H1 (cell line): Measurements from ENCODE around the gene CASP9. TPM values are rescaled to one million over a fixed set of nuclear protein-coding genes. Genes with fewer than 3 reads are reported as not detected.

Experiments
- CTCF ChIA-PET: fragments of 300-600 bp; sonication (Branson Sonifier 250); formaldehyde crosslinking; loops from one replicate; lab custom pipeline; 2021; ENCODE audit not compliant: partially characterized antibody; lab: Charles Lee
- POLR2A ChIA-PET: fragments of 300-600 bp; sonication (Branson Sonifier 250); formaldehyde crosslinking; loops from one replicate; lab custom pipeline; 2021; ENCODE audit warnings: inconsistent platforms; ENCODE audit not compliant: partially characterized antibody; lab: Charles Lee
- DNase-seq, 2 experiments: peaks; one replicate each; pipeline versions ENCODE4 v3.0.0 to v3.0.0-alpha.2; 2010 to 2022; ENCODE audit warnings: low spot score in 2 of 2, low read depth in 1 of 2, mixed read lengths in 1 of 2
- FAIRE-seq: peaks from 2 replicates; lab custom pipeline; 2011; peaks lifted over from hg19 to GRCh38; lab: Jason Lieb, UNC
- H2AFZ ChIP-seq: 2 replicates; pipeline ENCODE4 v1.8.1; 2012; ENCODE audit warnings: low read length, inconsistent platforms
- H2AK5ac ChIP-seq: 2 replicates; pipeline ENCODE4 v1.6.1; 2013; ENCODE audit warnings: low read depth, low read length
- H2BK120ac ChIP-seq: replicated peaks from 2 replicates; pipeline ENCODE3; 2013; ENCODE audit warnings: low read depth, low read length, inconsistent platforms
- H2BK12ac ChIP-seq: 2 replicates; pipeline ENCODE4 v1.6.1; 2013; ENCODE audit warnings: low read depth, low read length
- H2BK15ac ChIP-seq: 2 replicates; pipeline ENCODE4 v1.6.1; 2013; ENCODE audit warnings: low read length
- H2BK20ac ChIP-seq: 2 replicates; pipeline ENCODE4 v1.6.1; 2013; ENCODE audit warnings: low read length
- H2BK5ac ChIP-seq: 2 replicates; pipeline ENCODE4 v1.6.1; 2013; ENCODE audit warnings: low read depth, low read length
- H3K14ac ChIP-seq: 2 replicates; pipeline ENCODE4 v1.6.1; 2013; ENCODE audit warnings: inconsistent platforms; ENCODE audit not compliant: insufficient read length
- H3K18ac ChIP-seq: 2 replicates; pipeline ENCODE4 v1.6.1; 2013; ENCODE audit warnings: low read length; ENCODE audit errors: extremely low read depth
- H3K23ac ChIP-seq: 2 replicates; pipeline ENCODE4 v1.6.1; 2013; ENCODE audit warnings: inconsistent platforms; ENCODE audit not compliant: insufficient read length
- H3K23me2 ChIP-seq: 2 replicates; pipeline ENCODE4 v1.6.1; 2013; ENCODE audit warnings: low read depth, low read length
- H3K27ac ChIP-seq: 2 replicates; pipeline ENCODE4 v1.6.1; 2011; ENCODE audit warnings: low read depth, low read length, inconsistent platforms
- H3K27me3 ChIP-seq, 4 experiments: replicated peaks in 1 of 4; 1 replicate in 1 of 4; 2 replicates in 3 of 4; pipeline versions ENCODE4 v1.6.1 to v1.8.1; 2011 to 2013; ENCODE audit warnings: low read length in 3 of 4, mild to moderate bottlenecking in 3 of 4, inconsistent platforms in 2 of 4, mixed read lengths in 2 of 4, moderate library complexity in 1 of 4; ENCODE audit not compliant: control insufficient read depth in 3 of 4, insufficient read depth in 3 of 4; ENCODE audit errors: extremely low read depth in 1 of 4
- H3K36me3 ChIP-seq, 4 experiments: 2 replicates each; pipeline versions ENCODE4 v1.6.1 to v1.8.1; 2011 to 2013; ENCODE audit warnings: mild to moderate bottlenecking in 4 of 4, low read length in 3 of 4, moderate library complexity in 2 of 4, control low read depth in 1 of 4, inconsistent platforms in 1 of 4; ENCODE audit not compliant: insufficient read depth in 4 of 4, control insufficient read depth in 2 of 4
- H3K4ac ChIP-seq: replicated peaks from 2 replicates; pipeline ENCODE3; 2013; ENCODE audit warnings: low read length, low read depth, mixed read lengths, inconsistent platforms; ENCODE audit not compliant: insufficient read length
- H3K4me1 ChIP-seq, 4 experiments: replicated peaks in 1 of 4; 1 replicate in 1 of 4; 2 replicates in 3 of 4; pipeline versions ENCODE4 v1.6.1 to v1.8.1; 2011 to 2013; ENCODE audit warnings: low read length in 3 of 4, inconsistent platforms in 2 of 4, mixed read lengths in 1 of 4; ENCODE audit not compliant: insufficient read depth in 4 of 4, control insufficient read depth in 3 of 4
- H3K4me2 ChIP-seq, 2 experiments: 2 replicates each; pipeline versions ENCODE4 v1.6.1 to v1.8.1; 2011 to 2013; ENCODE audit warnings: low read depth in 2 of 2, low read length in 2 of 2, control low read depth in 1 of 2, inconsistent platforms in 1 of 2, mild to moderate bottlenecking in 1 of 2; ENCODE audit not compliant: insufficient read depth in 1 of 2
- H3K4me3 ChIP-seq, 4 experiments: fragments of 200-600, 300-600 bp in 1 of 4; sonication (generic), shearing (Covaris generic), sonication (Bioruptor Twin) in 1 of 4; 2 replicates each; pipeline versions ENCODE4 v1.5.1 to v1.8.1; 2011 to 2016; ENCODE audit warnings: low read length in 4 of 4, low read depth in 3 of 4, control low read depth in 2 of 4, inconsistent platforms in 2 of 4, mild to moderate bottlenecking in 2 of 4, mixed read lengths in 1 of 4, moderate library complexity in 1 of 4; ENCODE audit not compliant: insufficient read depth in 2 of 4; ENCODE audit errors: extremely low read depth in 1 of 4
- H3K56ac ChIP-seq: replicated peaks from 2 replicates; pipeline ENCODE3; 2013; ENCODE audit warnings: low read depth, mild to moderate bottlenecking, mixed read lengths, low read length, inconsistent platforms; ENCODE audit not compliant: insufficient read length
- H3K79me1 ChIP-seq: 2 replicates; pipeline ENCODE4 v1.6.1; 2013; ENCODE audit warnings: low read depth, low read length, control low read depth
- H3K79me2 ChIP-seq, 2 experiments: 2 replicates each; pipeline versions ENCODE4 v1.6.1 to v1.8.1; 2012 to 2013; ENCODE audit warnings: low read length in 2 of 2, mild to moderate bottlenecking in 2 of 2, inconsistent platforms in 1 of 2; ENCODE audit not compliant: insufficient read depth in 2 of 2, control insufficient read depth in 1 of 2
- H3K9ac ChIP-seq, 4 experiments: replicated peaks in 1 of 4; 1 replicate in 1 of 4; 2 replicates in 3 of 4; pipeline versions ENCODE4 v1.6.1 to v1.8.1; 2011 to 2013; ENCODE audit warnings: low read depth in 3 of 4, low read length in 3 of 4, control low read depth in 2 of 4, mild to moderate bottlenecking in 2 of 4, moderate library complexity in 2 of 4, inconsistent platforms in 1 of 4; ENCODE audit errors: extremely low read depth in 1 of 4
- H3K9me3 ChIP-seq, 2 experiments: 2 replicates each; pipeline versions ENCODE4 v1.6.1 to v1.8.1; 2012 to 2013; ENCODE audit warnings: mild to moderate bottlenecking in 2 of 2, moderate library complexity in 2 of 2, control low read depth in 1 of 2, inconsistent platforms in 1 of 2, low read depth in 1 of 2, low read length in 1 of 2, mixed read lengths in 1 of 2; ENCODE audit not compliant: insufficient read depth in 2 of 2
- H4K20me1 ChIP-seq, 2 experiments: replicated peaks in 1 of 2; 2 replicates each; pipeline versions ENCODE3 to v1.8.1; 2011 to 2013; ENCODE audit warnings: inconsistent platforms in 2 of 2, low read length in 2 of 2, mild to moderate bottlenecking in 1 of 2; ENCODE audit not compliant: insufficient read depth in 2 of 2, control insufficient read depth in 1 of 2
- H4K5ac ChIP-seq: 2 replicates; pipeline ENCODE4 v1.6.1; 2013; ENCODE audit warnings: low read length, low read depth, mixed read lengths, inconsistent platforms; ENCODE audit not compliant: insufficient read length
- H4K8ac ChIP-seq: 2 replicates; pipeline ENCODE4 v1.8.0; 2013; ENCODE audit warnings: mild to moderate bottlenecking, moderate library complexity, low read length, inconsistent platforms; ENCODE audit not compliant: insufficient read depth; ENCODE audit errors: extremely low read depth
- H4K91ac ChIP-seq: replicated peaks from 2 replicates; pipeline ENCODE3; 2013; ENCODE audit warnings: low read length, mixed read lengths, inconsistent platforms; ENCODE audit not compliant: insufficient read length
- BCL11A ChIP-seq, 2 experiments: IDR thresholded peaks; one replicate each; pipeline ENCODE4 v1.6.1; 2011; ENCODE audit warnings: low read depth in 2 of 2, low read length in 2 of 2, mild to moderate bottlenecking in 2 of 2
- CHD2 ChIP-seq: IDR thresholded peaks from 2 replicates; pipeline ENCODE4 v1.6.1; 2012; ENCODE audit warnings: low read length, improper control_type of control experiment
- GABPA ChIP-seq: IDR thresholded peaks from 2 replicates; pipeline ENCODE4 v1.6.1; 2011; ENCODE audit warnings: mild to moderate bottlenecking, low read length, moderate library complexity, borderline replicate concordance; ENCODE audit not compliant: insufficient read depth
- KDM4A ChIP-seq: IDR thresholded peaks from one replicate; pipeline ENCODE4 v1.7.1; 2012; ENCODE audit warnings: low read depth, mild to moderate bottlenecking, moderate library complexity, low read length, inconsistent platforms; ENCODE audit not compliant: severe bottlenecking
- NRF1 ChIP-seq: IDR thresholded peaks from 2 replicates; pipeline ENCODE4 v1.6.1; 2011; ENCODE audit warnings: mild to moderate bottlenecking, low read depth, low read length, improper control_type of control experiment
- RAD21 ChIP-seq, 2 experiments: IDR thresholded peaks in 1 of 2; conservative IDR thresholded peaks in 1 of 2; 2 replicates each; pipeline ENCODE4 v1.6.1; 2011; ENCODE audit warnings: low read depth in 2 of 2, low read length in 2 of 2, improper control_type of control experiment in 1 of 2, inconsistent platforms in 1 of 2, mild to moderate bottlenecking in 1 of 2, moderate library complexity in 1 of 2
- SIN3A ChIP-seq, 2 experiments: IDR thresholded peaks in 1 of 2; conservative IDR thresholded peaks in 1 of 2; 2 replicates each; pipeline ENCODE4 v1.6.1; 2011 to 2012; ENCODE audit warnings: low read length in 2 of 2, improper control_type of control experiment in 1 of 2, low read depth in 1 of 2, mild to moderate bottlenecking in 1 of 2
- WGBS, 2 experiments: shearing (Covaris generic) in 1 of 2; methylation state at CpG; one replicate each; pipeline versions ENCODE4 v1.1.6 to v1.1.7; 2013 to 2015; ENCODE audit warnings: low lambda C conversion rate in 2 of 2, mixed read lengths in 2 of 2, inconsistent platforms in 1 of 2, low coverage in 1 of 2, missing lambda C conversion rate in 1 of 2; ENCODE audit not compliant: insufficient replicate concordance in 2 of 2, insufficient coverage in 1 of 2, insufficient read length in 1 of 2; ENCODE audit errors: extremely low coverage in 1 of 2, missing lambda C conversion rate in 1 of 2; 5-methylcytosine and 5-hydroxymethylcytosine counted together
- polyA plus RNA-seq, 7 experiments: library from polyadenylated mRNA; depleted of rRNA in 3 of 7; stranded (reverse) in 5 of 7; unstranded in 2 of 7; fragments of >200 nt in 5 of 7; fragments of 200-250 nt in 2 of 7; gene quantifications; 1 replicate in 5 of 7; 2 replicates in 1 of 7; 4 replicates in 1 of 7; pipeline versions ENCODE4 v1.2.1 to v1.2.3, GENCODE V29; 2011 to 2013; ENCODE audit warnings: missing spikeins in 2 of 7, mixed read lengths in 2 of 7
- total RNA-seq: library from RNA; stranded (reverse); fragmentation: NEBNext Ultra II Directional; extraction: Animal tissue kit (Norgen Biotek cat#: 25700); gene quantifications from 2 replicates; pipeline ENCODE4 v1.2.1, GENCODE V29; 2021

Gene CASP9
- total and polyA plus RNA-seq, 2 of the 8 experiments (the other 6 are each of a cell fraction or from before 2014, with no cell fraction given) = 14.8 to 36.3 TPM

GRCh38 chr1:15543251-15543588 is 19.2 kb upstream of the CASP9 start:
- H3K23me2 ChIP-seq = no peaks in the 10 kb centered on the region
- peaks cover 0 to 2% of the 10 kb centered on the region in 2 experiments for H4K20me1 ChIP-seq
- no peak overlapping the region for H3K56ac ChIP-seq
- H2BK12ac ChIP-seq = no peak overlapping the region
- no peak overlapping the region for H3K14ac ChIP-seq
- H3K4me3 ChIP-seq = no peak overlapping the region
- no peak overlapping the region for H2BK20ac ChIP-seq
- no peak overlapping the region for H3K23ac ChIP-seq
- no peak overlapping the region for H3K4ac ChIP-seq
- DNase-seq = no peak
- no peak overlapping the region for H3K9ac ChIP-seq
- no peak overlapping the region for H2BK15ac ChIP-seq
- no peak overlapping the region for H2AK5ac ChIP-seq
- POLR2A ChIA-PET = no interaction called here
- no peaks in the 10 kb centered on the region for H3K27me3 ChIP-seq
- H3K79me2 ChIP-seq = no peaks in the 10 kb centered on the region
- WGBS, 2 experiments = 87% methylated on average over 5 of the region's 5 CpGs; no CpG with 5 or more reads in 1 of the 2 experiments
- H3K79me1 ChIP-seq = no peaks in the 10 kb centered on the region
- peaks cover 8 to 58% (median 25%) of the 10 kb centered on the region in 4 experiments; a peak in 7 of 8 replicates for H3K36me3 ChIP-seq
- H3K27ac ChIP-seq = no peak overlapping the region
- no peak overlapping the region for H2BK120ac ChIP-seq
- H3K4me1 ChIP-seq = no peaks in the 10 kb centered on the region
- no peaks in the 10 kb centered on the region for H3K9me3 ChIP-seq
- no peak overlapping the region for H4K8ac ChIP-seq
- no peak overlapping the region for H4K91ac ChIP-seq
- no peak overlapping the region for H3K4me2 ChIP-seq
- no peak overlapping the region for H2BK5ac ChIP-seq
- no peak overlapping the region for H2AFZ ChIP-seq
- no peak for FAIRE-seq
- H3K18ac ChIP-seq = no peak overlapping the region
- CTCF ChIA-PET = no interaction called here
- H4K5ac ChIP-seq = no peak overlapping the region
- no peak for TF ChIP-seq GABPA
- TF ChIP-seq SIN3A (conservative IDR thresholded peaks at IDR 0.05 in 1 of 2, IDR thresholded peaks at IDR 0.05 in 1 of 2; ENCODE audit: low read depth in 1 of 2, low read length in 2 of 2) = no peak
- no peak for TF ChIP-seq CHD2
- TF ChIP-seq BCL11A (IDR thresholded peaks at IDR 0.05; ENCODE audit: low read depth in 2 of 2, low read length in 2 of 2) = no peak
- no peak for TF ChIP-seq RAD21 (IDR thresholded peaks at IDR 0.05 in 1 of 2, conservative IDR thresholded peaks at IDR 0.05 in 1 of 2; ENCODE audit: low read depth in 2 of 2, low read length in 2 of 2)
- no peak for TF ChIP-seq NRF1
- no peak for TF ChIP-seq KDM4A
